NCI-H2196 (cell line): ENCODE data around the gene LPIN2.
"Not testable (repeated sequence)": the region's sequence is repeated elsewhere in the genome, so short reads cannot be mapped to it uniquely, and the experiment has no call there.

Source experiments
- DNase-seq: peaks from one replicate; lab custom pipeline; 2025; ENCODE audit not compliant: unreplicated experiment; lab: John Stamatoyannopoulos, UW

LPIN2 gene

GRCh38 chr18:3008541-3008940 lies 4.4 kb downstream of the LPIN2 start:
- DNase-seq = no peak

DNA sequence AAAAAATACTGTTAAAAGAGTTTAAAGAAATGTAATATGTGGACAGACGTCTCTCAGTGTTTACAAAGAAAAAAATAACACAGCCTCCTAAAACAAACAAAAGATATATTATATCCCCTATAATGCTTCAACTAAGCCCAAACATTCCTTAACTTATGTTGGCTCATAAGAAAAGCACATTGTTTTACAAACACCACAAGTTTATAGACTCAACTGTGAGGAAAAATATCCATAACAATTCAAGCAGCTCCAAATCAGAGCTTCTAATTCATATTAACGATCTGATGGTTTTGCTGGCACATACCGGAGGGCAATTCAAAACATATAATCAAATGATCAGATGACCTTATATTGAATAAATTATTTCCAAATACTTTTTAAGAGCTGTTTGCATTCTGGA lies 5.5 kb downstream of the LPIN2 start:
- no peak for DNase-seq

DNA sequence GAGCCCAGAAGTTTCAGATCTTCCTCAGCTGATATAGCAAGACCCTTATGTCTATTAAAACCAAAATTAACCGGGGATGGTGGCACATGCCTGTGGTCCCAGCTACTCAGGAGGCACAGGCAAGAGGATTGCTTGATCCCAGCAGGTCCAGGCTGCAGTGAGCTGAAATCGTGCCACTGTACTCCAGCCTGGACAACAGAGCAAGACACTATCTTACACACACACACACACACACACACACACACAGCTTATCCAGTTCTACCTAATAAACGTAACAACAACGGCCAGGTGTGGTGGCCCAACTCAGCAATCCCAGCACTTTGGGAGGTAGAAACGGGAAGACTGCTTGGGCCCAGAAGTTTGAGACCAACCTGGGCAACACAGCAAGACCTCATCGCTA lies 7.5 kb downstream of the LPIN2 start:
- DNase-seq = no peak

DNA sequence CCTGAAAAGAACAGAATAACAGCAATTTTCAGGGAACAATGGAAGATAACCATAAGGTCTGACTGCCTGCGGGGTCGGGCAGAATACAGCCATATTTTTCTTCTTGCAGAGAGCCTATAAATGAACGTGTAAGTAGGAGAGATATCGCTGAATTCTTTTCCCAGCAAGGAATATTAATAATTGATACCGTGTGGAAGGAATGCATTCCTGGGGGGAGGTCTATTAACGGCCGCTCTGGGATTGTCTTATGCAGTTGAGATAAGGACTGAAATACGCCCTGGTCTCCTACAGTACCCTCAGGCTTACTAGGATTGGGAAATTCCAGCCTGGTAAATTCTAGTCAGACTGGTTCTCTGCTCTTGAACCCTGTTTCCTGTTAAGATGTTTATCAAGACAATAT lies 9.2 kb downstream of the LPIN2 start:
- DNase-seq = not testable (repeated sequence)

DNA sequence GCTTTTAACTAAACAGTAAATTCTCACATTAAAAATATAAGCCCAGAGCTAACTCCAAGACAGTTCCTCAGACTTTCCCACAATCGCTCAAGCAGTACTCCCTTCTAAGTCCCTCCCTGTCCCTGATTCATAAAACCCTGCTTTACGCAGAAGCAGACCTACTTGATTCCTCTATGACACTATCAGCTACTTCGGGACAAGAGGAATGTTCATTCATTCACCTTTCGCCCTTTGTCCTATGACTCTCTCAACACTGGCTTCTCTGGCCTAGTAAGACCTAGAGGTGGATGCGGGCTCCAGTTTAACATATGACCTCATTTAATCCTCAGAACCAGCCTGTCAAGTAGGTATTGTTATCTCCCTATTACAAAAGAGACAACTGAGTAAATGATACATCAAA lies 10.2 kb downstream of the LPIN2 start:
- DNase-seq = no peak

- DNase-seq = no peak
Measured at GRCh38 chr18:2998644-2999043, 14.3 kb downstream of the LPIN2 start.

DNA sequence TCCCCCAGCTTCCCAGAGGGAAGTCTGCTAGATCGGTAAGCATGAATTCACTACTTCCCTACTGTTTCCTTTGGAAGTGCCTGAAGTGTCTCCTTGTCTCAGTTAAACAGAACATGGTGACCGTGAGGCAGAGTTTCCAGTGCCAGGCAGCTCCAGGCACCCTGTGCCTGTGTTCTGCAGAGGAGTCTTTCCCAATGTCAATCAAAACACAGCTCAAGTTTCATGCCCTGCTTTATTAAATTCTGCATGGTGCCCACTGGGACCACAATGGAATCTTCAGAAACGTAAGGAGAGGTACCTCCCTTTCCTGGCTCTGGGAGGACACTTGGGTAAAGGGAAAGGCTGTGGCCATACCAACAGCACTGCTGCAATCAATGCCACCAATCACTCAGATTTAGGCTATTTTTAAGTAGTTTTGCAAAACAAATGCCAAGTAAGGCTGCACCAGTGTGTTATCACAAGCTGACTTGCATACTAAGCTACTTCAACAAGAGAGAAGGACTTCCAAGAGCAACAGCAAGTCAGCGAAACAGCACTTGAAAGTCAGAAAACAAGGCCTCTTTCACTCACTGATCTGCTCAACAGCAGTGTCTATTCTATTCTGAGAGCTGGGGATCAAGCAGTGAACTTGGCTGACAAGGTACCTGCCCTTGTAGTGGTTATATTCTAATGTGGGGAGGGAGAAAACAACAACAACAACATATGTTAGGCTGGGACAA lies 14.9 kb downstream of the LPIN2 start:
- no peak for DNase-seq

GRCh38 chr18:2997429-2997828 lies 15.5 kb downstream of the LPIN2 start:
- no peak for DNase-seq

- DNase-seq = no peak
Measured at GRCh38 chr18:2994603-2995432, 18.1 kb downstream of the LPIN2 start.

GRCh38 chr18:2994020-2994589 lies 18.8 kb downstream of the LPIN2 start:
- no peak for DNase-seq

- no peak for DNase-seq
Measured at GRCh38 chr18:2992995-2993877, 19.7 kb downstream of the LPIN2 start.

GRCh38 chr18:2990956-2991640 lies 21.8 kb downstream of the LPIN2 start:
- no peak for DNase-seq

GRCh38 chr18:2987876-2988790 lies 24.8 kb downstream of the LPIN2 start:
- no peak for DNase-seq

GRCh38 chr18:2986150-2986865 lies 26.6 kb downstream of the LPIN2 start:
- no peak for DNase-seq

- no peak for DNase-seq
Measured at GRCh38 chr18:2985628-2986027, 27.3 kb downstream of the LPIN2 start.

GRCh38 chr18:2984703-2985261 lies 28.2 kb downstream of the LPIN2 start:
- DNase-seq = no peak

DNA sequence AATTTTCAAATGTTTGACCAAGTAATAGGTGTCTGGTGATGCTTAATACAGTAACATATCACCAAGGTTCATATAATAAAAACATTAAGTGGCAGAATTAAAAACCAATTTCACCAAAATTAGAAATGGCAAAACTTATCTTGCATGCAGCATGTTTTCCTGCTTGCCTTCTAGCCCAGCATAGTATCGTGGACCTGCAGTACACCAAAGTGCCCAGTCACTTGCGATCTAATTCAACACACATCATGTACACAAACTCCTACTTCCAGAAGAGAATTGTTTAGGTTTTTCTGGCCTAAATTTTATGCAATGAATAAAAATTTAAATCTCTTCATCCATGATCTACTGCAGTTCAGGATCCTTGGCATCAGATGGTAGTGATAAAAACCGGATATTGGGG lies 28.9 kb downstream of the LPIN2 start:
- DNase-seq = no peak

DNA sequence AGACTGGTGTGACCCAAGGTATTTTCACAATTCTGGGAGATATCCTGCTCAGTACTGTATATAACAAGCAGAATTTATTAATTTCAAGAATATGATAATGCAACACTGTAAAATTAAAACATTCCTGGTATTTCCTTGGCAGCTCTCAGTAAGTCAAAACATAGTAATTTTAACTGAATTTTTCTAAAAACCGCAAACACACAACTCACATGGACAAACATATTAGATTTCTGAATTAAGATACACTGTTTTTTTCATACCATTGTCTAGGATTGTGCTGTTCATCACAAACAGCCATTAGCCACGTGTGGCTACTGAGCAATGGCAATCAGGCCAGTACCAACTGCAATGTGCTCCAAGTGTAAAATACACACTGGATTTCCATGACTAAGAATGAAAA lies 29.6 kb downstream of the LPIN2 start:
- DNase-seq = no peak
